SK-N-SH (cell line): ENCODE measurements around the gene RPL13. TPM values are rescaled to one million over a fixed set of nuclear protein-coding genes. Genes with fewer than 3 reads are reported as not detected.

ENCODE experiments used
- CTCF ChIA-PET: fragments of 300-600, 350-600 bp; formaldehyde crosslinking; extraction: SDS; loops from one replicate; lab custom pipeline; 2021; lab: Yijun Ruan, JAX
- POLR2A ChIA-PET: fragments of 350-600 bp; sonication (Branson Sonifier 250); formaldehyde crosslinking; extraction: SDS; loops from one replicate; lab custom pipeline; 2020; ENCODE audit warnings: antibody characterized with exemption, inconsistent platforms; lab: Yijun Ruan, JAX
- DNase-seq: peaks from one replicate; pipeline ENCODE4 v3.0.0; 2012
- H2AFZ ChIP-seq: fragments of 200-600 bp; sonication (generic); 2 replicates; pipeline ENCODE4 v1.8.1; 2016; ENCODE audit warnings: antibody characterized with exemption, mild to moderate bottlenecking, low read depth
- H3F3A ChIP-seq: fragments of 200-600 bp; sonication (generic); replicated peaks from 2 replicates; pipeline ENCODE3; 2016; ENCODE audit warnings: antibody characterized with exemption, mild to moderate bottlenecking; ENCODE audit not compliant: insufficient read depth
- H3K27ac ChIP-seq, 2 experiments: fragments of 200-500 bp in 1 of 2; fragments of 200-600 bp in 1 of 2; sonication (Bioruptor generic) in 1 of 2; sonication (generic), shearing (Covaris generic) in 1 of 2; 2 replicates each; pipeline versions ENCODE4 v1.5.1 to v1.6.1; 2014 to 2016; ENCODE audit warnings: low read depth in 2 of 2, inconsistent platforms in 1 of 2, low read length in 1 of 2, mild to moderate bottlenecking in 1 of 2, mixed read lengths in 1 of 2
- H3K27me3 ChIP-seq: fragments of 200-600 bp; sonication (generic), shearing (Covaris generic); 2 replicates; pipeline ENCODE4 v1.6.1; 2016; ENCODE audit warnings: mixed run types; ENCODE audit not compliant: insufficient read depth
- H3K36me3 ChIP-seq, 2 experiments: fragments of 200-500 bp in 1 of 2; fragments of 200-600 bp in 1 of 2; sonication (Bioruptor generic) in 1 of 2; sonication (generic) in 1 of 2; replicated peaks in 1 of 2; 2 replicates each; pipeline versions ENCODE3 to v1.5.1; 2014 to 2016; ENCODE audit warnings: low read length in 1 of 2, mild to moderate bottlenecking in 1 of 2; ENCODE audit not compliant: insufficient read depth in 2 of 2, control insufficient read depth in 1 of 2
- H3K4me1 ChIP-seq, 2 experiments: fragments of 200-500 bp in 1 of 2; fragments of 200-600 bp in 1 of 2; sonication (Bioruptor generic) in 1 of 2; sonication (generic), shearing (Covaris generic) in 1 of 2; 2 replicates each; pipeline versions ENCODE4 v1.5.1 to v1.6.1; 2014 to 2016; ENCODE audit warnings: low read depth in 1 of 2, low read length in 1 of 2, mixed run types in 1 of 2; ENCODE audit not compliant: insufficient read depth in 2 of 2, control insufficient read depth in 1 of 2
- H3K4me2 ChIP-seq: fragments of 200-600 bp; sonication (generic), shearing (Covaris generic); 2 replicates; pipeline ENCODE4 v1.6.1; 2017; ENCODE audit warnings: mixed run types
- H3K4me3 ChIP-seq, 2 experiments: fragments of 200-500 bp in 1 of 2; fragments of 200-600 bp in 1 of 2; sonication (Bioruptor generic) in 1 of 2; sonication (generic), shearing (Covaris generic) in 1 of 2; 2 replicates each; pipeline versions ENCODE4 v1.5.1 to v1.8.1; 2014 to 2016; ENCODE audit warnings: low read depth in 2 of 2, inconsistent platforms in 1 of 2, low read length in 1 of 2, mild to moderate bottlenecking in 1 of 2, mixed read lengths in 1 of 2, moderate library complexity in 1 of 2
- H3K79me2 ChIP-seq: fragments of 200-600 bp; sonication (generic); 2 replicates; pipeline ENCODE4 v1.8.1; 2017; ENCODE audit warnings: mild to moderate bottlenecking; ENCODE audit not compliant: insufficient read depth
- H3K9ac ChIP-seq: fragments of 200-600 bp; sonication (generic); 2 replicates; pipeline ENCODE4 v1.6.1; 2017; ENCODE audit warnings: mixed run types
- H3K9me2 ChIP-seq: fragments of 200-600 bp; sonication (generic); 2 replicates; pipeline ENCODE4 v1.6.1; 2017; ENCODE audit warnings: mixed run types
- H3K9me3 ChIP-seq: fragments of 200-600 bp; sonication (generic); 2 replicates; pipeline ENCODE4 v1.6.1; 2017; ENCODE audit warnings: mixed run types, mild to moderate bottlenecking, moderate library complexity
- H4K20me1 ChIP-seq: fragments of 200-600 bp; sonication (generic); 2 replicates; pipeline ENCODE4 v1.6.1; 2017; ENCODE audit warnings: mild to moderate bottlenecking, mixed run types; ENCODE audit not compliant: insufficient read depth
- EP300 ChIP-seq, 2 experiments: IDR thresholded peaks; 2 replicates each; pipeline versions ENCODE4 v1.4.0 to v1.6.1; 2012; ENCODE audit warnings: borderline replicate concordance in 1 of 2, low read depth in 1 of 2, low read length in 1 of 2
- MXI1 ChIP-seq: IDR thresholded peaks from 2 replicates; pipeline ENCODE4 v1.6.1; 2012; ENCODE audit warnings: mild to moderate bottlenecking, low read depth, low read length, improper control_type of control experiment
- RCOR1 ChIP-seq: fragments of 150-350 bp; IDR thresholded peaks from 2 replicates; pipeline ENCODE4 v1.6.1; 2017; ENCODE audit warnings: antibody characterized with exemption, low read length
- RXRA ChIP-seq: IDR thresholded peaks from 2 replicates; pipeline ENCODE4 v1.4.0; 2012; ENCODE audit warnings: low read depth, mild to moderate bottlenecking, borderline replicate concordance
- SIN3A ChIP-seq: IDR thresholded peaks from 2 replicates; pipeline ENCODE4 v1.6.1; 2012; ENCODE audit warnings: low read depth, mild to moderate bottlenecking, low read length, moderate library complexity, borderline replicate concordance
- SMC3 ChIP-seq: IDR thresholded peaks from 2 replicates; pipeline ENCODE4 v1.6.1; 2012; ENCODE audit warnings: low read depth, low read length, improper control_type of control experiment
- TAF1 ChIP-seq: IDR thresholded peaks from 2 replicates; pipeline ENCODE4 v1.6.1; 2012; ENCODE audit warnings: low read depth, mild to moderate bottlenecking, low read length, moderate library complexity, borderline replicate concordance
- TEAD4 ChIP-seq: IDR thresholded peaks from 2 replicates; pipeline ENCODE4 v1.4.0; 2012; ENCODE audit warnings: mild to moderate bottlenecking, borderline replicate concordance; ENCODE audit not compliant: insufficient read depth
- YY1 ChIP-seq: IDR thresholded peaks from 2 replicates; pipeline ENCODE4 v1.4.0; 2012; ENCODE audit warnings: low read depth, mild to moderate bottlenecking
- WGBS: methylation state at CpG from one replicate; pipeline ENCODE4 v1.1.6; 2017; ENCODE audit warnings: low lambda C conversion rate; 5-methylcytosine and 5-hydroxymethylcytosine counted together
- polyA plus RNA-seq, 3 experiments: library from polyadenylated mRNA; depleted of rRNA; stranded (reverse); fragments of >200 nt; gene quantifications; 2 replicates each; pipeline ENCODE4 v1.2.3, GENCODE V29; 2012
- TF ChIP-seq, protein P1 (sequence below): fragments of 200-600 bp; sonication (generic); IDR thresholded peaks from 2 replicates; pipeline ENCODE4 v1.6.1; 2017; ENCODE audit warnings: antibody characterized with exemption, mild to moderate bottlenecking, moderate library complexity
- TF ChIP-seq, protein P2 (sequence below): IDR thresholded peaks from 2 replicates; pipeline ENCODE4 v1.6.1; 2012; ENCODE audit warnings: mild to moderate bottlenecking, low read depth, low read length, moderate library complexity
- TF ChIP-seq, protein P3 (sequence below): IDR thresholded peaks from 2 replicates; pipeline ENCODE4 v1.4.0; 2012; ENCODE audit warnings: low read depth

Gene RPL13
- polyA plus RNA-seq, 1 of the 3 experiments (the other 2 are of a cell fraction): 4,635 TPM

DNA sequence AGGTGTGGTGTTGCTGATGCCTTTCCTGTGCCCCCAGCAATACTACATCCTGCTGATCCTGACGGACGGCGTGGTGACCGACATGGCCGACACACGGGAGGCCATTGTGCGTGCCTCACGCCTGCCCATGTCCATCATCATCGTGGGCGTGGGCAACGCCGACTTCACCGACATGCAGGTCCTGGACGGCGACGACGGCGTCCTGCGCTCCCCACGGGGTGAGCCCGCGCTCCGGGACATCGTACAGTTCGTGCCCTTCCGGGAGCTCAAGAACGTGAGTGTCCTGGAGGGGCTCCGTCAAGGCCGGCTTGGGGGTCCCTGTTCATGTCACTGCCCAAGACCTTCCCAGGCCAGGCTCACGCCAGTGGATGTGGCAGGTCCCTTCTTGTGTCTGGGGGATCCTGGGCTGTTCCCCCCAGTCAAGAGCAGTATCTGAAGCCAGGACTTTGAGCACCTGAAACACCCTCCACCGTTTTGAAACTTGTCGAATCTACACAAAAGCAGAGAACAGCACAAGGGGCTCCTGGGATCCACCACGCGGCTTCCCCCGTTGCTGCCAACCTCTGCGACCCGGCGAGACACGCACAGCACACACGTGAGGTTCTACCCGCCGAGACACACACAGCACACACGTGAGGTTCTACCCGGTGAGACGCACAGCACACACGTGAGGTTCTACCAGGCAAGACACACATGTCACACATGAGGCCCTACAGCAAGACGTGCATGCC lies 35.0 kb downstream of the RPL13 start:
- Histone ChIP-seq H3K79me2 (no peaks in the 10 kb centered on the region), H3K9me3 (no peaks in the 10 kb centered on the region), H3K4me2 (no peak overlapping the region), H3K9me2 (no peaks in the 10 kb centered on the region), H3K4me1 (no peaks in the 10 kb centered on the region; a peak in 1 of 4 replicates), H3K36me3 (no peaks in the 10 kb centered on the region), H3F3A (no peaks in the 10 kb centered on the region), H3K4me3 (no peak overlapping the region), H4K20me1 (no peaks in the 10 kb centered on the region), H2AFZ (no peak overlapping the region), H3K27me3 (no peaks in the 10 kb centered on the region), H3K9ac (no peak overlapping the region), H3K27ac (no peak overlapping the region)
- TF ChIP-seq TEAD4 (no peak), YY1 (no peak), TAF1 (no peak), SIN3A (no peak), RCOR1 (no peak)
- TF ChIP-seq, protein P1, sequence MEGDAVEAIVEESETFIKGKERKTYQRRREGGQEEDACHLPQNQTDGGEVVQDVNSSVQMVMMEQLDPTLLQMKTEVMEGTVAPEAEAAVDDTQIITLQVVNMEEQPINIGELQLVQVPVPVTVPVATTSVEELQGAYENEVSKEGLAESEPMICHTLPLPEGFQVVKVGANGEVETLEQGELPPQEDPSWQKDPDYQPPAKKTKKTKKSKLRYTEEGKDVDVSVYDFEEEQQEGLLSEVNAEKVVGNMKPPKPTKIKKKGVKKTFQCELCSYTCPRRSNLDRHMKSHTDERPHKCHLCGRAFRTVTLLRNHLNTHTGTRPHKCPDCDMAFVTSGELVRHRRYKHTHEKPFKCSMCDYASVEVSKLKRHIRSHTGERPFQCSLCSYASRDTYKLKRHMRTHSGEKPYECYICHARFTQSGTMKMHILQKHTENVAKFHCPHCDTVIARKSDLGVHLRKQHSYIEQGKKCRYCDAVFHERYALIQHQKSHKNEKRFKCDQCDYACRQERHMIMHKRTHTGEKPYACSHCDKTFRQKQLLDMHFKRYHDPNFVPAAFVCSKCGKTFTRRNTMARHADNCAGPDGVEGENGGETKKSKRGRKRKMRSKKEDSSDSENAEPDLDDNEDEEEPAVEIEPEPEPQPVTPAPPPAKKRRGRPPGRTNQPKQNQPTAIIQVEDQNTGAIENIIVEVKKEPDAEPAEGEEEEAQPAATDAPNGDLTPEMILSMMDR: no peak
- TF ChIP-seq, protein P2, sequence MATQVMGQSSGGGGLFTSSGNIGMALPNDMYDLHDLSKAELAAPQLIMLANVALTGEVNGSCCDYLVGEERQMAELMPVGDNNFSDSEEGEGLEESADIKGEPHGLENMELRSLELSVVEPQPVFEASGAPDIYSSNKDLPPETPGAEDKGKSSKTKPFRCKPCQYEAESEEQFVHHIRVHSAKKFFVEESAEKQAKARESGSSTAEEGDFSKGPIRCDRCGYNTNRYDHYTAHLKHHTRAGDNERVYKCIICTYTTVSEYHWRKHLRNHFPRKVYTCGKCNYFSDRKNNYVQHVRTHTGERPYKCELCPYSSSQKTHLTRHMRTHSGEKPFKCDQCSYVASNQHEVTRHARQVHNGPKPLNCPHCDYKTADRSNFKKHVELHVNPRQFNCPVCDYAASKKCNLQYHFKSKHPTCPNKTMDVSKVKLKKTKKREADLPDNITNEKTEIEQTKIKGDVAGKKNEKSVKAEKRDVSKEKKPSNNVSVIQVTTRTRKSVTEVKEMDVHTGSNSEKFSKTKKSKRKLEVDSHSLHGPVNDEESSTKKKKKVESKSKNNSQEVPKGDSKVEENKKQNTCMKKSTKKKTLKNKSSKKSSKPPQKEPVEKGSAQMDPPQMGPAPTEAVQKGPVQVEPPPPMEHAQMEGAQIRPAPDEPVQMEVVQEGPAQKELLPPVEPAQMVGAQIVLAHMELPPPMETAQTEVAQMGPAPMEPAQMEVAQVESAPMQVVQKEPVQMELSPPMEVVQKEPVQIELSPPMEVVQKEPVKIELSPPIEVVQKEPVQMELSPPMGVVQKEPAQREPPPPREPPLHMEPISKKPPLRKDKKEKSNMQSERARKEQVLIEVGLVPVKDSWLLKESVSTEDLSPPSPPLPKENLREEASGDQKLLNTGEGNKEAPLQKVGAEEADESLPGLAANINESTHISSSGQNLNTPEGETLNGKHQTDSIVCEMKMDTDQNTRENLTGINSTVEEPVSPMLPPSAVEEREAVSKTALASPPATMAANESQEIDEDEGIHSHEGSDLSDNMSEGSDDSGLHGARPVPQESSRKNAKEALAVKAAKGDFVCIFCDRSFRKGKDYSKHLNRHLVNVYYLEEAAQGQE: no peak
- ChIA-PET POLR2A (no interaction called here), CTCF (no interaction called here)
- no peak for DNase-seq
- WGBS: 93% methylated on average over 42 of the region's 47 CpGs

DNA sequence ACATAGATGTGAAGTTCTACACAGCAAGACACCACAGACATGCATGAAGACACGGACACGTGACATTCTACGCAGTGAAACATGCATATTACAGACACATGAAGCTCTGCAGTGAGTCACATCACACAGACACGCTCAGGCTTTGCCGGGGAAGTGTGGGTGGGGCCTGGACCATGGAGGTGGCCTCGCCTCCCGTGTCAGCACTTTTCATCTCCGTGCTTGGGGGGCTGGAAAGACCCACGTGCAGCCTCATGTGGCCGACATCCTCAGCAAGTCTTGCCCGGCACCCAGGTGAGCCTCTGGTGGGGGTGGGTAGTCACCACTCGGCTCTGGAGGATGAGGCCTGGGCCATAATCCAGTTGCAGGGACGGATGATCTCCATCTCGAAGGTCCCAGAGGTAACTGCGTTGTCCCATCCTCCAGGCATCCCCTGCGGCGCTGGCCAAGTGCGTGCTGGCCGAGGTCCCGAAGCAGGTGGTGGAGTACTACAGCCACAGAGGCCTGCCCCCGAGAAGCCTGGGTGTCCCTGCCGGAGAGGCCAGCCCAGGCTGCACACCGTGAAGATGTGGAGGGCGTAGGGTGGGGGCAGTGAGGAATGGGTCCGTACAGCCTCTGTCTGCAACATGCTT lies 35.7 kb downstream of the RPL13 start:
- H3F3A ChIP-seq: no peaks in the 10 kb centered on the region
- ChIA-PET CTCF (interaction anchor here (0.8 kb wide), 1 partner anchor 21 kb away, joined by 3 read pairs; no protein-coding TSS in a partner anchor), POLR2A (no interaction called here)
- H3K79me2 ChIP-seq: no peaks in the 10 kb centered on the region
- H3K9me3 ChIP-seq: no peaks in the 10 kb centered on the region
- no peaks in the 10 kb centered on the region for H3K9me2 ChIP-seq
- H3K4me3 ChIP-seq: no peak overlapping the region
- no peak overlapping the region for H3K9ac ChIP-seq
- H4K20me1 ChIP-seq: no peaks in the 10 kb centered on the region
- no peak overlapping the region for H3K27ac ChIP-seq
- H2AFZ ChIP-seq: no peak overlapping the region
- H3K36me3 ChIP-seq: no peaks in the 10 kb centered on the region
- H3K4me1 ChIP-seq: no peaks in the 10 kb centered on the region; a peak in 1 of 4 replicates
- no peaks in the 10 kb centered on the region for H3K27me3 ChIP-seq
- no peak overlapping the region for H3K4me2 ChIP-seq
- DNase-seq: no peak
- 89% methylated on average over 16 of the region's 25 CpGs for WGBS
- TF ChIP-seq SMC3 (no peak), EP300 (IDR thresholded peaks at IDR 0.05; ENCODE audit: borderline replicate concordance in 1 of 2, low read depth in 1 of 2, low read length in 1 of 2) (no peak), MXI1 (no peak), RXRA (no peak)
- TF ChIP-seq, protein P3, sequence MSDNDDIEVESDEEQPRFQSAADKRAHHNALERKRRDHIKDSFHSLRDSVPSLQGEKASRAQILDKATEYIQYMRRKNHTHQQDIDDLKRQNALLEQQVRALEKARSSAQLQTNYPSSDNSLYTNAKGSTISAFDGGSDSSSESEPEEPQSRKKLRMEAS: no peak
